H1 (cell line): ENCODE measurements around the gene ADAM20. TPM values are rescaled to one million over a fixed set of nuclear protein-coding genes. Genes with fewer than 3 reads are reported as not detected.

Experiments
- BRCA1 ChIP-seq: IDR thresholded peaks from 2 replicates; pipeline ENCODE4 v1.6.1; 2012; ENCODE audit warnings: low read depth, low read length, improper control_type of control experiment
- CTBP2 ChIP-seq: IDR thresholded peaks from 2 replicates; pipeline ENCODE4 v1.7.0; 2011; ENCODE audit warnings: borderline replicate concordance, mild to moderate bottlenecking, moderate library complexity, mixed read lengths, low read length; ENCODE audit not compliant: insufficient read depth, insufficient read length
- FOSL1 ChIP-seq: IDR thresholded peaks from 2 replicates; pipeline ENCODE4 v1.6.1; 2011; ENCODE audit warnings: mild to moderate bottlenecking, low read depth, low read length, moderate library complexity; ENCODE audit not compliant: insufficient read depth
- MAFK ChIP-seq: IDR thresholded peaks from 2 replicates; pipeline ENCODE4 v1.6.1; 2012; ENCODE audit warnings: low read depth, mild to moderate bottlenecking, improper control_type of control experiment, low read length
- NRF1 ChIP-seq: IDR thresholded peaks from 2 replicates; pipeline ENCODE4 v1.6.1; 2011; ENCODE audit warnings: mild to moderate bottlenecking, low read depth, low read length, improper control_type of control experiment
- POLR2AphosphoS5 ChIP-seq: IDR thresholded peaks from 2 replicates; pipeline ENCODE4 v1.6.1; 2011; ENCODE audit warnings: low read depth, low read length
- SAP30 ChIP-seq: fragments of 300-600 bp; sonication (generic); IDR thresholded peaks from 2 replicates; pipeline ENCODE4 v1.7.1; 2012; ENCODE audit warnings: low read length, moderate library complexity, mild to moderate bottlenecking, inconsistent platforms; ENCODE audit not compliant: insufficient read depth, insufficient replicate concordance
- SP2 ChIP-seq: IDR thresholded peaks from 2 replicates; pipeline ENCODE4 v1.6.1; 2012; ENCODE audit warnings: mild to moderate bottlenecking, low read length, inconsistent platforms
- polyA plus RNA-seq, 7 experiments: library from polyadenylated mRNA; depleted of rRNA in 3 of 7; stranded (reverse) in 5 of 7; unstranded in 2 of 7; fragments of >200 nt in 5 of 7; fragments of 200-250 nt in 2 of 7; gene quantifications; 1 replicate in 5 of 7; 2 replicates in 1 of 7; 4 replicates in 1 of 7; pipeline versions ENCODE4 v1.2.1 to v1.2.3, GENCODE V29; 2011 to 2013; ENCODE audit warnings: missing spikeins in 2 of 7, mixed read lengths in 2 of 7
- total RNA-seq: library from RNA; stranded (reverse); fragmentation: NEBNext Ultra II Directional; extraction: Animal tissue kit (Norgen Biotek cat#: 25700); gene quantifications from 2 replicates; pipeline ENCODE4 v1.2.1, GENCODE V29; 2021
- TF ChIP-seq, protein P1 (sequence below): fragments of 300-600 bp; sonication (generic); IDR thresholded peaks from 2 replicates; pipeline ENCODE4 v1.7.1; 2012; ENCODE audit warnings: low read length, moderate library complexity, mild to moderate bottlenecking, inconsistent platforms; ENCODE audit not compliant: insufficient replicate concordance
- TF ChIP-seq, protein P2 (sequence below): IDR thresholded peaks from 2 replicates; pipeline ENCODE4 v1.6.1; 2012; ENCODE audit warnings: low read length, inconsistent platforms

Gene ADAM20
- total and polyA plus RNA-seq, 2 of the 8 experiments (the other 6 are each of a cell fraction or from before 2014, with no cell fraction given) = 0.11 to 0.26 TPM

- TF ChIP-seq, protein P1, sequence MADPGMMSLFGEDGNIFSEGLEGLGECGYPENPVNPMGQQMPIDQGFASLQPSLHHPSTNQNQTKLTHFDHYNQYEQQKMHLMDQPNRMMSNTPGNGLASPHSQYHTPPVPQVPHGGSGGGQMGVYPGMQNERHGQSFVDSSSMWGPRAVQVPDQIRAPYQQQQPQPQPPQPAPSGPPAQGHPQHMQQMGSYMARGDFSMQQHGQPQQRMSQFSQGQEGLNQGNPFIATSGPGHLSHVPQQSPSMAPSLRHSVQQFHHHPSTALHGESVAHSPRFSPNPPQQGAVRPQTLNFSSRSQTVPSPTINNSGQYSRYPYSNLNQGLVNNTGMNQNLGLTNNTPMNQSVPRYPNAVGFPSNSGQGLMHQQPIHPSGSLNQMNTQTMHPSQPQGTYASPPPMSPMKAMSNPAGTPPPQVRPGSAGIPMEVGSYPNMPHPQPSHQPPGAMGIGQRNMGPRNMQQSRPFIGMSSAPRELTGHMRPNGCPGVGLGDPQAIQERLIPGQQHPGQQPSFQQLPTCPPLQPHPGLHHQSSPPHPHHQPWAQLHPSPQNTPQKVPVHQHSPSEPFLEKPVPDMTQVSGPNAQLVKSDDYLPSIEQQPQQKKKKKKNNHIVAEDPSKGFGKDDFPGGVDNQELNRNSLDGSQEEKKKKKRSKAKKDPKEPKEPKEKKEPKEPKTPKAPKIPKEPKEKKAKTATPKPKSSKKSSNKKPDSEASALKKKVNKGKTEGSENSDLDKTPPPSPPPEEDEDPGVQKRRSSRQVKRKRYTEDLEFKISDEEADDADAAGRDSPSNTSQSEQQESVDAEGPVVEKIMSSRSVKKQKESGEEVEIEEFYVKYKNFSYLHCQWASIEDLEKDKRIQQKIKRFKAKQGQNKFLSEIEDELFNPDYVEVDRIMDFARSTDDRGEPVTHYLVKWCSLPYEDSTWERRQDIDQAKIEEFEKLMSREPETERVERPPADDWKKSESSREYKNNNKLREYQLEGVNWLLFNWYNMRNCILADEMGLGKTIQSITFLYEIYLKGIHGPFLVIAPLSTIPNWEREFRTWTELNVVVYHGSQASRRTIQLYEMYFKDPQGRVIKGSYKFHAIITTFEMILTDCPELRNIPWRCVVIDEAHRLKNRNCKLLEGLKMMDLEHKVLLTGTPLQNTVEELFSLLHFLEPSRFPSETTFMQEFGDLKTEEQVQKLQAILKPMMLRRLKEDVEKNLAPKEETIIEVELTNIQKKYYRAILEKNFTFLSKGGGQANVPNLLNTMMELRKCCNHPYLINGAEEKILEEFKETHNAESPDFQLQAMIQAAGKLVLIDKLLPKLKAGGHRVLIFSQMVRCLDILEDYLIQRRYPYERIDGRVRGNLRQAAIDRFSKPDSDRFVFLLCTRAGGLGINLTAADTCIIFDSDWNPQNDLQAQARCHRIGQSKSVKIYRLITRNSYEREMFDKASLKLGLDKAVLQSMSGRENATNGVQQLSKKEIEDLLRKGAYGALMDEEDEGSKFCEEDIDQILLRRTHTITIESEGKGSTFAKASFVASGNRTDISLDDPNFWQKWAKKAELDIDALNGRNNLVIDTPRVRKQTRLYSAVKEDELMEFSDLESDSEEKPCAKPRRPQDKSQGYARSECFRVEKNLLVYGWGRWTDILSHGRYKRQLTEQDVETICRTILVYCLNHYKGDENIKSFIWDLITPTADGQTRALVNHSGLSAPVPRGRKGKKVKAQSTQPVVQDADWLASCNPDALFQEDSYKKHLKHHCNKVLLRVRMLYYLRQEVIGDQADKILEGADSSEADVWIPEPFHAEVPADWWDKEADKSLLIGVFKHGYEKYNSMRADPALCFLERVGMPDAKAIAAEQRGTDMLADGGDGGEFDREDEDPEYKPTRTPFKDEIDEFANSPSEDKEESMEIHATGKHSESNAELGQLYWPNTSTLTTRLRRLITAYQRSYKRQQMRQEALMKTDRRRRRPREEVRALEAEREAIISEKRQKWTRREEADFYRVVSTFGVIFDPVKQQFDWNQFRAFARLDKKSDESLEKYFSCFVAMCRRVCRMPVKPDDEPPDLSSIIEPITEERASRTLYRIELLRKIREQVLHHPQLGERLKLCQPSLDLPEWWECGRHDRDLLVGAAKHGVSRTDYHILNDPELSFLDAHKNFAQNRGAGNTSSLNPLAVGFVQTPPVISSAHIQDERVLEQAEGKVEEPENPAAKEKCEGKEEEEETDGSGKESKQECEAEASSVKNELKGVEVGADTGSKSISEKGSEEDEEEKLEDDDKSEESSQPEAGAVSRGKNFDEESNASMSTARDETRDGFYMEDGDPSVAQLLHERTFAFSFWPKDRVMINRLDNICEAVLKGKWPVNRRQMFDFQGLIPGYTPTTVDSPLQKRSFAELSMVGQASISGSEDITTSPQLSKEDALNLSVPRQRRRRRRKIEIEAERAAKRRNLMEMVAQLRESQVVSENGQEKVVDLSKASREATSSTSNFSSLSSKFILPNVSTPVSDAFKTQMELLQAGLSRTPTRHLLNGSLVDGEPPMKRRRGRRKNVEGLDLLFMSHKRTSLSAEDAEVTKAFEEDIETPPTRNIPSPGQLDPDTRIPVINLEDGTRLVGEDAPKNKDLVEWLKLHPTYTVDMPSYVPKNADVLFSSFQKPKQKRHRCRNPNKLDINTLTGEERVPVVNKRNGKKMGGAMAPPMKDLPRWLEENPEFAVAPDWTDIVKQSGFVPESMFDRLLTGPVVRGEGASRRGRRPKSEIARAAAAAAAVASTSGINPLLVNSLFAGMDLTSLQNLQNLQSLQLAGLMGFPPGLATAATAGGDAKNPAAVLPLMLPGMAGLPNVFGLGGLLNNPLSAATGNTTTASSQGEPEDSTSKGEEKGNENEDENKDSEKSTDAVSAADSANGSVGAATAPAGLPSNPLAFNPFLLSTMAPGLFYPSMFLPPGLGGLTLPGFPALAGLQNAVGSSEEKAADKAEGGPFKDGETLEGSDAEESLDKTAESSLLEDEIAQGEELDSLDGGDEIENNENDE = no peak
- TF ChIP-seq FOSL1 (no peak), SAP30 (no peak), SP2 (no peak), POLR2AphosphoS5 (no peak), CTBP2 (no peak), BRCA1 (no peak), NRF1 (no peak), MAFK (no peak)
- TF ChIP-seq, protein P2, sequence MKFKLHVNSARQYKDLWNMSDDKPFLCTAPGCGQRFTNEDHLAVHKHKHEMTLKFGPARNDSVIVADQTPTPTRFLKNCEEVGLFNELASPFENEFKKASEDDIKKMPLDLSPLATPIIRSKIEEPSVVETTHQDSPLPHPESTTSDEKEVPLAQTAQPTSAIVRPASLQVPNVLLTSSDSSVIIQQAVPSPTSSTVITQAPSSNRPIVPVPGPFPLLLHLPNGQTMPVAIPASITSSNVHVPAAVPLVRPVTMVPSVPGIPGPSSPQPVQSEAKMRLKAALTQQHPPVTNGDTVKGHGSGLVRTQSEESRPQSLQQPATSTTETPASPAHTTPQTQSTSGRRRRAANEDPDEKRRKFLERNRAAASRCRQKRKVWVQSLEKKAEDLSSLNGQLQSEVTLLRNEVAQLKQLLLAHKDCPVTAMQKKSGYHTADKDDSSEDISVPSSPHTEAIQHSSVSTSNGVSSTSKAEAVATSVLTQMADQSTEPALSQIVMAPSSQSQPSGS = no peak
These were observed 9.1 kb downstream of the ADAM20 start (continued) for GRCh38 chr14:70525691-70526090.
